DMS153 treated with DMSO at 0.1 percent for 48 hours (cell line): ENCODE results near the gene TSPAN5.
"Not testable (repeated sequence)": the region's sequence is repeated elsewhere in the genome, so short reads cannot be mapped to it uniquely, and the experiment has no call there.

Experiments
- DNase-seq: peaks from one replicate; lab custom pipeline; 2025; ENCODE audit not compliant: unreplicated experiment; lab: John Stamatoyannopoulos, UW

Gene TSPAN5

GRCh38 chr4:98468709-98469108, 189.7 kb downstream of the TSPAN5 start:
- no peak for DNase-seq

- peak; percentile 73 for DNase-seq
Measured at GRCh38 chr4:98467627-98468072, 190.8 kb downstream of the TSPAN5 start.

- no peak for DNase-seq
Measured at GRCh38 chr4:98466868-98467599, 191.4 kb downstream of the TSPAN5 start.

GRCh38 chr4:98462487-98462886, 195.9 kb downstream of the TSPAN5 start:
- DNase-seq: no peak

- not testable (repeated sequence) for DNase-seq
Measured at GRCh38 chr4:98461121-98461865, 197.1 kb downstream of the TSPAN5 start.

GRCh38 chr4:98457422-98457821, 201.0 kb downstream of the TSPAN5 start:
- DNase-seq: not testable (repeated sequence)

- no peak for DNase-seq
Measured at GRCh38 chr4:98452091-98452490, 206.3 kb downstream of the TSPAN5 start.

GRCh38 chr4:98448908-98449307, 209.5 kb downstream of the TSPAN5 start:
- no peak for DNase-seq

GRCh38 chr4:98447648-98448047, 210.8 kb downstream of the TSPAN5 start:
- DNase-seq: no peak

- no peak for DNase-seq
Measured at GRCh38 chr4:98446499-98447375, 211.7 kb downstream of the TSPAN5 start.

- no peak for DNase-seq
Measured at GRCh38 chr4:98444371-98444770, 214.0 kb downstream of the TSPAN5 start.

GRCh38 chr4:98434816-98435215, 223.6 kb downstream of the TSPAN5 start:
- no peak for DNase-seq

GRCh38 chr4:98433691-98434090, 224.7 kb downstream of the TSPAN5 start:
- no peak for DNase-seq

- DNase-seq: no peak
Measured at GRCh38 chr4:98430708-98431403, 227.6 kb downstream of the TSPAN5 start.

GRCh38 chr4:98423009-98423408, 235.4 kb downstream of the TSPAN5 start:
- no peak for DNase-seq

- DNase-seq: no peak
Measured at GRCh38 chr4:98421111-98421510, 237.3 kb downstream of the TSPAN5 start.
